HepG2 (cell line): ENCODE results near the gene SCGB1C1. TPM values are rescaled to one million over a fixed set of nuclear protein-coding genes. Genes with fewer than 3 reads are reported as not detected.

Experiments
- ATM ChIP-seq: fragments of 450-650 bp; IDR thresholded peaks from 2 replicates; pipeline ENCODE4 v1.7.1; 2017; ENCODE audit warnings: mild to moderate bottlenecking, borderline replicate concordance
- BATF2 ChIP-seq: sonication (generic); formaldehyde crosslinking; IDR thresholded peaks from 2 replicates; pipeline ENCODE4 v1.8.0; 2022; ENCODE audit warnings: mild to moderate bottlenecking, missing genetic modification reagents, moderate library complexity
- CBFB ChIP-seq: sonication (generic); formaldehyde crosslinking; IDR thresholded peaks from 2 replicates; pipeline ENCODE4 v1.4.0; 2020; ENCODE audit warnings: missing genetic modification reagents
- CENPT ChIP-seq: sonication (generic); formaldehyde crosslinking; IDR thresholded peaks from 2 replicates; pipeline ENCODE4 v1.8.0; 2022; ENCODE audit warnings: low read depth, mild to moderate bottlenecking, moderate library complexity, missing genetic modification reagents
- DNMT1 ChIP-seq: sonication (generic); formaldehyde crosslinking; IDR thresholded peaks from 2 replicates; pipeline ENCODE4 v1.5.1; 2020; ENCODE audit warnings: mild to moderate bottlenecking, missing genetic modification reagents
- HIC2 ChIP-seq: sonication (generic); formaldehyde crosslinking; IDR thresholded peaks from 2 replicates; pipeline ENCODE4 v1.9.0; 2022; ENCODE audit warnings: low read depth, missing genetic modification reagents
- HNRNPUL1 ChIP-seq: fragments of 200-400 bp; formaldehyde crosslinking; IDR thresholded peaks from 2 replicates; pipeline ENCODE4 v1.6.1; 2017; ENCODE audit warnings: low read depth, mild to moderate bottlenecking, low read length, moderate library complexity
- KDM6A ChIP-seq: IDR thresholded peaks from 2 replicates; pipeline ENCODE4 v1.6.1; 2016; ENCODE audit warnings: low read depth
- SALL1 ChIP-seq: sonication (generic); formaldehyde crosslinking; IDR thresholded peaks from 2 replicates; pipeline ENCODE4 v1.8.0; 2022; ENCODE audit warnings: mild to moderate bottlenecking, missing genetic modification reagents
- SP140L ChIP-seq: sonication (generic); formaldehyde crosslinking; IDR thresholded peaks from 2 replicates; pipeline ENCODE4 v1.4.0; 2020; ENCODE audit warnings: missing genetic modification reagents, borderline replicate concordance
- ZNF160 ChIP-seq: sonication (generic); formaldehyde crosslinking; IDR thresholded peaks from 2 replicates; pipeline ENCODE4 v1.8.0; 2022; ENCODE audit warnings: mild to moderate bottlenecking, inconsistent platforms, missing genetic modification reagents
- ZNF33B ChIP-seq: sonication (generic); formaldehyde crosslinking; IDR thresholded peaks from 2 replicates; pipeline ENCODE4 v1.5.1; 2020; ENCODE audit warnings: mild to moderate bottlenecking, missing genetic modification reagents
- ZNF747 ChIP-seq: sonication (generic); formaldehyde crosslinking; IDR thresholded peaks from 2 replicates; pipeline ENCODE4 v1.8.1; 2023; ENCODE audit warnings: missing genetic modification reagents, mild to moderate bottlenecking, borderline replicate concordance
- ZNF788 ChIP-seq: sonication (generic); formaldehyde crosslinking; IDR thresholded peaks from 2 replicates; pipeline ENCODE4 v1.5.0; 2020; ENCODE audit warnings: mild to moderate bottlenecking, missing genetic modification reagents, borderline replicate concordance
- ZSCAN21 ChIP-seq: sonication (generic); formaldehyde crosslinking; IDR thresholded peaks from 2 replicates; pipeline ENCODE4 v1.8.0; 2022; ENCODE audit warnings: mild to moderate bottlenecking, missing genetic modification reagents, moderate library complexity, borderline replicate concordance
- ZXDC ChIP-seq: sonication (generic); formaldehyde crosslinking; IDR thresholded peaks from 2 replicates; pipeline ENCODE4 v1.5.0; 2020; ENCODE audit warnings: mild to moderate bottlenecking, missing genetic modification reagents
- polyA plus RNA-seq, 8 experiments: library from polyadenylated mRNA; depleted of rRNA in 3 of 8; stranded (reverse) in 7 of 8; unstranded in 1 of 8; fragments of >200 nt; fragmentation: Illumina TruSeq in 4 of 8; extraction: Trizol in 4 of 8; gene quantifications; 2 replicates each; pipeline versions ENCODE4 v1.2.1 to v1.2.3, GENCODE V29; 2011 to 2016; ENCODE audit warnings: low read depth in 4 of 8, missing spikeins in 1 of 8, mixed read lengths in 1 of 8; ENCODE audit not compliant: insufficient read depth in 1 of 8
- total RNA-seq, 5 experiments: library from RNA; depleted of rRNA; stranded (reverse); fragments of >200 nt; fragmentation: Illumina TruSeq; extraction: Trizol; gene quantifications; 2 replicates each; pipeline ENCODE4 v1.2.3, GENCODE V29; 2016; ENCODE audit warnings: low read depth in 1 of 5
- TF ChIP-seq, protein P1 (sequence below): sonication (generic); formaldehyde crosslinking; conservative IDR thresholded peaks from 2 replicates; pipeline ENCODE4 v1.8.1; 2023; ENCODE audit warnings: missing genetic modification reagents
- TF ChIP-seq, protein P2 (sequence below): sonication (generic); formaldehyde crosslinking; IDR thresholded peaks from 2 replicates; pipeline ENCODE4 v1.5.0; 2020; ENCODE audit warnings: mild to moderate bottlenecking, missing genetic modification reagents
- TF ChIP-seq, protein P3 (sequence below): sonication (generic); formaldehyde crosslinking; IDR thresholded peaks from 2 replicates; pipeline ENCODE4 v1.9.0; 2021; ENCODE audit warnings: missing genetic modification reagents, borderline replicate concordance

Gene SCGB1C1
- total and polyA plus RNA-seq, 2 of the 13 experiments (the other 11 are each of a cell fraction or from before 2014, with no cell fraction given), result not detected

DNA sequence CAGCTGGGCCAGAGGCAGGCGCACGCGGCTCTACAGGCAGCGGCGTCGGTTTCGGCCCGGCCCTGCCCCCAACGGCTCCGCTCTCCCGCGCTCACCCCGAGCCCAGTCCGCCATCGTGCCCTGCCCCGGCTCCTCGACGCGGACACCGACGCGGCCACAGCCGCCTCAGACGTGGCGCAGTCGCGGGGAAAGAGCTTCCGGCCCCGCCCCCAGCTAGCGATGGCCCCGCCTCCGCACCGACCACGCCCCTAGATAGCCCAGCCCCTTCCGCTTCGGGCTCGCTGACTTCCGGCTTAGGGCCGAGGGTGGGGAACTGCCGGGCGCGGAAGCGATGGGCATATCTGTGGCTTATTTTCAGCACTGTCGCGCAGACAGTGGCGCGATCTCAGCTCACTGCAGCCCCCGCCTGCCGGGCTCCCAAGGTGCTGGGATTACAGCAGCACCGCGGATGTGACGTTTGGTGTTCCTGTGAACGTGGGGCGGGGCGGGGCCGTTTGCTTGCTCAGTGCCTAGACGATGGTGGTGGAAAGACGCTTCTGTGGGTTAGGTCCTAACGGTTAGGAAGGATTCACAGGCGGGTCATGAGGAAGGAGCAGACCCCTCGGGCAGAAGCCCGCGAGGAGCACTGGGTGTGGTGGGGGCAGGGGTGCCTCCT lies 14.5 kb downstream of the SCGB1C1 start, which contains the start of the genes BET1L and RIC8A (continued):
- TF ChIP-seq, protein P1, sequence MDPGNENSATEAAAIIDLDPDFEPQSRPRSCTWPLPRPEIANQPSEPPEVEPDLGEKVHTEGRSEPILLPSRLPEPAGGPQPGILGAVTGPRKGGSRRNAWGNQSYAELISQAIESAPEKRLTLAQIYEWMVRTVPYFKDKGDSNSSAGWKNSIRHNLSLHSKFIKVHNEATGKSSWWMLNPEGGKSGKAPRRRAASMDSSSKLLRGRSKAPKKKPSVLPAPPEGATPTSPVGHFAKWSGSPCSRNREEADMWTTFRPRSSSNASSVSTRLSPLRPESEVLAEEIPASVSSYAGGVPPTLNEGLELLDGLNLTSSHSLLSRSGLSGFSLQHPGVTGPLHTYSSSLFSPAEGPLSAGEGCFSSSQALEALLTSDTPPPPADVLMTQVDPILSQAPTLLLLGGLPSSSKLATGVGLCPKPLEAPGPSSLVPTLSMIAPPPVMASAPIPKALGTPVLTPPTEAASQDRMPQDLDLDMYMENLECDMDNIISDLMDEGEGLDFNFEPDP (CRISPR knock-in tag), result no peak
- peak; percentile 79 for TF ChIP-seq ZNF788
- peak; percentile 55; the same call in 1 of the 2 replicates for TF ChIP-seq ZNF33B (CRISPR knock-in tag)
- no peak for TF ChIP-seq KDM6A
- TF ChIP-seq ZSCAN21 (CRISPR knock-in tag), result peak; percentile 90
- TF ChIP-seq SP140L (CRISPR knock-in tag), result no peak
- TF ChIP-seq ATM, result no peak
- TF ChIP-seq, protein P2, sequence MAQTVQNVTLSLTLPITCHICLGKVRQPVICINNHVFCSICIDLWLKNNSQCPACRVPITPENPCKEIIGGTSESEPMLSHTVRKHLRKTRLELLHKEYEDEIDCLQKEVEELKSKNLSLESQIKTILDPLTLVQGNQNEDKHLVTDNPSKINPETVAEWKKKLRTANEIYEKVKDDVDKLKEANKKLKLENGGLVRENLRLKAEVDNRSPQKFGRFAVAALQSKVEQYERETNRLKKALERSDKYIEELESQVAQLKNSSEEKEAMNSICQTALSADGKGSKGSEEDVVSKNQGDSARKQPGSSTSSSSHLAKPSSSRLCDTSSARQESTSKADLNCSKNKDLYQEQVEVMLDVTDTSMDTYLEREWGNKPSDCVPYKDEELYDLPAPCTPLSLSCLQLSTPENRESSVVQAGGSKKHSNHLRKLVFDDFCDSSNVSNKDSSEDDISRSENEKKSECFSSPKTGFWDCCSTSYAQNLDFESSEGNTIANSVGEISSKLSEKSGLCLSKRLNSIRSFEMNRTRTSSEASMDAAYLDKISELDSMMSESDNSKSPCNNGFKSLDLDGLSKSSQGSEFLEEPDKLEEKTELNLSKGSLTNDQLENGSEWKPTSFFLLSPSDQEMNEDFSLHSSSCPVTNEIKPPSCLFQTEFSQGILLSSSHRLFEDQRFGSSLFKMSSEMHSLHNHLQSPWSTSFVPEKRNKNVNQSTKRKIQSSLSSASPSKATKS (CRISPR knock-in tag), result no peak; the same call in 1 of the 2 replicates
- peak; percentile 68 for TF ChIP-seq SALL1 (CRISPR knock-in tag)
- no peak for TF ChIP-seq HNRNPUL1
- peak; percentile 77; the same call in 1 of the 2 replicates for TF ChIP-seq ZXDC (CRISPR knock-in tag)
- peak; percentile 83 for TF ChIP-seq ZNF160 (CRISPR knock-in tag)
- peak; percentile 80; the same call in 1 of the 2 replicates for TF ChIP-seq DNMT1 (CRISPR knock-in tag)
- no peak; the same call in 1 of the 2 replicates for TF ChIP-seq HIC2
- no peak for TF ChIP-seq BATF2
- TF ChIP-seq CENPT (CRISPR knock-in tag), result 0 out of 2 replicates have a peak, but pooled peaks have one; percentile 58
- TF ChIP-seq CBFB (CRISPR knock-in tag), result peak; percentile 79
- peak; percentile 88 for TF ChIP-seq ZNF747 (CRISPR knock-in tag)
- TF ChIP-seq, protein P3, sequence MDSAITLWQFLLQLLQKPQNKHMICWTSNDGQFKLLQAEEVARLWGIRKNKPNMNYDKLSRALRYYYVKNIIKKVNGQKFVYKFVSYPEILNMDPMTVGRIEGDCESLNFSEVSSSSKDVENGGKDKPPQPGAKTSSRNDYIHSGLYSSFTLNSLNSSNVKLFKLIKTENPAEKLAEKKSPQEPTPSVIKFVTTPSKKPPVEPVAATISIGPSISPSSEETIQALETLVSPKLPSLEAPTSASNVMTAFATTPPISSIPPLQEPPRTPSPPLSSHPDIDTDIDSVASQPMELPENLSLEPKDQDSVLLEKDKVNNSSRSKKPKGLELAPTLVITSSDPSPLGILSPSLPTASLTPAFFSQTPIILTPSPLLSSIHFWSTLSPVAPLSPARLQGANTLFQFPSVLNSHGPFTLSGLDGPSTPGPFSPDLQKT, result peak; percentile 56; the same call in 1 of the 2 replicates
